GM19099 (cell line): ENCODE measurements around the gene ASB10.
A peak's percentile ranks its signal among the peaks of the same experiment; 100 is the strongest.

Experiments used
- POLR2A ChIP-seq: IDR thresholded peaks from 3 replicates; pipeline ENCODE4 v1.6.1; 2011; ENCODE audit warnings: low read depth; ENCODE audit not compliant: insufficient read length; ENCODE audit errors: extremely low read depth

The ASB10 gene

GRCh38 chr7:151186640-151187408 is at the start of gene ASB10:
TSS of gene ASB10 (minus strand) at chr7:151187250. CDS start at chr7:151187130, 120 bp downstream.
- TF ChIP-seq POLR2A, result no peak

GRCh38 chr7:151236406-151236805 is 49.4 kb upstream of the ASB10 start:
- TF ChIP-seq POLR2A, result no peak

GRCh38 chr7:151235091-151235787 is 48.2 kb upstream of the ASB10 start:
- TF ChIP-seq POLR2A, result no peak

- no peak for TF ChIP-seq POLR2A
These were observed 46.8 kb upstream of the ASB10 start for GRCh38 chr7:151233804-151234203.

- peak; percentile 37 for TF ChIP-seq POLR2A
These were observed 46.1 kb upstream of the ASB10 start for GRCh38 chr7:151232917-151233701.

GRCh38 chr7:151232091-151232916 is 45.3 kb upstream of the ASB10 start, which contains the start of gene CHPF2:
TSS of gene CHPF2 (plus strand) at chr7:151232483. CDS start at chr7:151234012, 1,529 bp downstream.
- TF ChIP-seq POLR2A, result peak; percentile 96

DNA sequence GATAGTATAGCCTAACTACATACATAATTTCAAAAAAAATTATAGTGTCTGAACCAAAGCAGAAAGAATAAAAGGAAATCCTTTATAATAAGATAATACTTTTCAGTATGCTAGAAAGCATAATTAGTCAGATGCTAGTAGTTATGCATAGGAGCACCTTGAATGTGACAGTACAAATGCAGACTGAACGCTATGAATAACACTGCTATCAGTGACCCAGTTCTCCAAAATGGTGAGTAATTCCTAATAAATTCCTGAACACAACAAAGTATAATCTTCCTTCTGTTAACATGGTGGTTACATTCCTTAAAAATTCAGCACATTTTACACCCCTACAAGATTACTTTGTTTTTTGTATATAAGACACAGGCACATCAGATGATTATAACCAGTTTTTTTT is 44.0 kb upstream of the ASB10 start:
- no peak for TF ChIP-seq POLR2A

GRCh38 chr7:151229249-151229648 is 42.2 kb upstream of the ASB10 start:
- no peak for TF ChIP-seq POLR2A

DNA sequence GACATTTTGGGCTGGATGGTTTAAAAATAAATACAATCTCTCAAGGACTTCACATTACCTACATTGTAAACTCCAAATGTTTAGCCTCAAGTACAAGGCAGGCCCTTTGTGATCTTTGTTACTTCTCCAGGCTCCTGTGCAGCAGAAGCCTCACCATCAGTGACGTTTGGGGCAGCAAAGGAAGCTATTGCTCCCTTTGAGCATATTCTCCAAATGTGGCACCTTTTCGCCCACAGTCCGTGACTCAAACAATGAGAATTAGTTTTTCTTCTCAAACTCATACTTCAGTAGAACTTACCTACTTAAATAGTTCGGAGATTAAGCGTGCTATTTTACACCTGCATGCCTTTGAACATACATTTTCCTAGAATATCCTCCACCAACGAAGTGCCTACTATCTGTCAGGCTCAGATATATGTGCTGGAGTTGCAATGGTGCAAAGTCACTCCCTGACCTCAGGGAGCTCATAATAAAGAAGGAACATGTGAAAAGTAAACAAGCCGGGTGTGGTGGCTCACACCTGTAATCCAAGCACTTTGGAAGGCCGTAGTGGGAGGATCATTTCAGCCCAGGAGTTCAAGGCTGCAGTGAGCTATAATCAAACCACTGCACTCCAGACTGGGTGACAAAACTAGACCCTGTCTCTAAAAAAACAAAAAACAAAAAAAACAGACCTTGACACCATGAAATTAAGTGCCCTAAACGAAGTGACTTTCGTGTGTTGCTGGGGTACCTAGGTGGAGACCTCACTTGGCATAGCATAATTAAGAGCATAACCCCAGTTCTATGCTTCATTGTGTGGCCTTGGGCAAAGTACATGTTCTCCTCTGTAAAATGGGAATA is 41.2 kb upstream of the ASB10 start:
- no peak for TF ChIP-seq POLR2A

DNA sequence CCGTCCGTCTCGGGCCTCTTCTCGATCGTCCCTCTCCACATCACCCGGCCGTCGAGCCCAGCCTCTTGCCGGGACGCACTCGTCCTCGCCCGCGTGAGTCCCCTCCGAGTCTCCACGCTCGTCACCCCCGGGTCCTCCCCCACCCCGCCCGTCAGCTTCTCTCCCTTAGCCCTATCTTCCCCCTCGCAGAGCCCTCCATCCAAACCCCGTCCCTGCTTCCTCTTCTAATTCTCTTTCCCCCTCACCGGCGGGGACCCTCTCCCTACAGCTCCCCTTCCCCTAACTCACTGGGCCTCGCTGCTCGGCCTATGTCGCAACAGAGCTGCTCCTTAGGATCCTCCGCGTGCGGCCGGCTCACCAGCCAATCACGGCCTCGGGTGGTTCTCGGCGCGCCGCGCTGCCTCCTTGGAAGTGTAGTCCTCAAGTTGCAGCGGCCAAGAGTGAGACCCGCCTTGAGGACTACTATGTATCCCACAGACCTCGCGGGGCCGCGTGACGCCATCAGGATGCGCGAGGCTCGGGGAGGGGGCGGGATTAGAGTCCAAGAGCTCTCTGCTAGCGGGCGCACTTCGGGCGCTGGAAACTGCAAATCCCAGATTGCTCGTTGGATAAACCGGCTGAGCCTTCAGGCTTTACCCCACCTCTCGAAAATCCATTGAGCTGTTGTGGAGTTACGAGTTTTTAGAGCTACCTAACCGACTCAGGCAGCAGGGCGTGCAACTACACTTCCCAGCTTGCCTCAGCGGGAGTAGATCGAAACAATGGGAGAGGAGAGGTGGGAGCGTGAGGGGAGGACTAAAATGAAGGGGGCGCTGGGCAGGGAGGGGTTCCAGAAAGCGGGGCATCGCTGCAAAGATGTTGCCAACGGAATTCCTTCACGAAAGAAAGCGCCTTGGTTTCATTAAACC is 40.1 kb upstream of the ASB10 start, which contains the start of gene ABCF2:
Gene ABCF2, minus strand, starts transcription at position 331 of the 908 bp plus-strand sequence. CDS start 747 bp downstream, outside the sequence.
- peak; percentile 67 for TF ChIP-seq POLR2A

DNA sequence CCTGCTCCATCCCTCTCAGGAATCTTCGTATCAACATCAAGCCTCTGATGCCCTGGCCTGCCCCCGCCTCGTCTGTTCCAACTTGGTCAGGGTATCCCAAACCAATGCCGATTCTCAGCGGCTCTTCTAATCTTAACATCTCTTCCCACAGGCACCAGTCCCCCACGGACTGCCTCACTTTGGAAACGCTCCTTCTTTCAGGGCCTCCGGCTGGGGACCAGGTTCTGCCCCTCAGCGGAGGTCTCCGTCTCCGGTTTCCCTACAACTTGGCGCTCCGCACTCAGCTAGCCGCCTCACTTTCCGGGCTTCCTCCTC is 39.5 kb upstream of the ASB10 start:
- no peak for TF ChIP-seq POLR2A

DNA sequence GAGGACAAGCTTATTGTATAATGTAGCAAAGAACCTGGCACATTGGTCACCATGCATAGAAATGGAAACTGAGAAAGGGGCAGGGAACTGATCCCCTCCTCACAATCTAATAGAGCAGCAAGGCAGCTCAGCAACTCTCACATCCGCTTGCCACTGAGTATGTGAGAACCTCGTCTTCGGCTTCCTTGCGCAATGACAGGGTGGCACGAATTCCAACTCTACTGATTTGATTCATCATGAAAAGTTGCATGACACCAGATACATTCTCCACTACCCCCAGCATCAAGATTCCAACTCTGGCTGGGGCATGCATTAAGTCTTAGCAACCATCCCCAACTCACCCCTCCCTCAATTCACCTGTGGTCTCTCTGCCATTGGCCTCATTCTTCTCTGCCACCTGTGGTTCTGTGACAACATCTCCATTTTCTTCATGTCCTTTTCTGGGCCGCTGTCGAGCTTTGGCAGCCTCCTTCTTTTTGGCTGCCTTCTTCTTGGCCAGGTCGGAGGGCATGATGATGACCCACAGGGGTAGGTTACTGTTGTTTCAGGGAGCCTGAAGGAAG is 39.0 kb upstream of the ASB10 start:
- no peak for TF ChIP-seq POLR2A
